K562 (cell line): ENCODE results near the gene DENND10. TPM values are rescaled to one million over a fixed set of nuclear protein-coding genes. Genes with fewer than 3 reads are reported as not detected.

Experiments
- ATAC-seq: fragments of 200-7000 bp; cut with Tn5 transposase; 3 replicates; pipeline ENCODE4 v1.9.1; 2020; ENCODE audit warnings: moderate library complexity
- BruUV-seq: library from RNA; stranded (reverse); fragments of 400-500 nt; replicated peaks from 2 replicates; lab custom pipeline; 2021; lab: Mats Ljungman, UMichigan
- CTCF ChIA-PET: fragments of 300-600 bp; formaldehyde crosslinking; extraction: SDS; loops from one replicate; lab custom pipeline; 2021; ENCODE audit warnings: low intra/inter-chr PET ratio; lab: Yijun Ruan, JAX
- POLR2A ChIA-PET: fragments of 300-600, 350-650 bp; sonication (Branson Sonifier 250); formaldehyde crosslinking; extraction: SDS; loops from one replicate; lab custom pipeline; 2021; ENCODE audit warnings: antibody characterized with exemption, inconsistent platforms; lab: Yijun Ruan, JAX
- DNase-seq, 4 experiments: peaks; one replicate each; pipeline versions ENCODE4 v3.0.0 to v3.0.0-alpha.2; 2011 to 2018; ENCODE audit warnings: low spot score in 3 of 4, mixed read lengths in 3 of 4; ENCODE audit errors: extremely low read depth in 1 of 4
- FAIRE-seq: peaks from 2 replicates; lab custom pipeline; 2011; peaks lifted over from hg19 to GRCh38; lab: Jason Lieb, UNC
- H2AFZ ChIP-seq: 2 replicates; pipeline ENCODE4 v1.6.0; 2011; ENCODE audit warnings: low read depth, low read length, control low read depth, inconsistent platforms
- H3K27ac ChIP-seq: fragments of 200-600 bp; 3 replicates; pipeline ENCODE4 v1.8.0; 2011; ENCODE audit warnings: low read depth, mild to moderate bottlenecking, control low read depth, inconsistent platforms, low read length, moderate library complexity, mixed read lengths; ENCODE audit errors: extremely low read depth
- H3K27me3 ChIP-seq, 2 experiments: fragments of 300-600 bp in 1 of 2; 2 replicates in 1 of 2; 3 replicates in 1 of 2; pipeline versions ENCODE4 v1.6.0 to v1.8.0; 2011; ENCODE audit warnings: inconsistent platforms in 2 of 2, low read length in 2 of 2, mild to moderate bottlenecking in 1 of 2, mixed read lengths in 1 of 2, moderate library complexity in 1 of 2; ENCODE audit not compliant: control insufficient read depth in 2 of 2, insufficient read depth in 2 of 2
- H3K36me3 ChIP-seq: fragments of 300-600 bp; 3 replicates; pipeline ENCODE4 v1.8.0; 2011; ENCODE audit warnings: mild to moderate bottlenecking, low read length, inconsistent platforms; ENCODE audit not compliant: control insufficient read depth, insufficient read depth
- H3K4me1 ChIP-seq, 2 experiments: fragments of 200-600 bp in 1 of 2; replicated peaks in 1 of 2; 2 replicates in 1 of 2; 3 replicates in 1 of 2; pipeline versions ENCODE4 v1.5.1 to v1.8.0; 2011; ENCODE audit warnings: inconsistent platforms in 2 of 2, low read length in 2 of 2, mild to moderate bottlenecking in 1 of 2, mixed read lengths in 1 of 2, moderate library complexity in 1 of 2; ENCODE audit not compliant: control insufficient read depth in 2 of 2, insufficient read depth in 2 of 2
- H3K4me2 ChIP-seq: 2 replicates; pipeline ENCODE4 v1.6.1; 2011; ENCODE audit warnings: low read length, control low read depth, inconsistent platforms, mixed read lengths; ENCODE audit not compliant: insufficient read depth
- H3K4me3 ChIP-seq: fragments of 200-600 bp; sonication (generic), shearing (Covaris generic); 2 replicates; pipeline ENCODE4 v1.5.1; 2016; ENCODE audit warnings: control low read depth, inconsistent platforms
- H3K79me2 ChIP-seq: fragments of 200-600 bp; 3 replicates; pipeline ENCODE4 v1.8.0; 2011; ENCODE audit warnings: low read length, inconsistent platforms; ENCODE audit not compliant: control insufficient read depth, insufficient read depth
- H3K9ac ChIP-seq, 2 experiments: 2 replicates each; pipeline versions ENCODE4 v1.6.0 to v1.6.1; 2011; ENCODE audit warnings: low read depth in 2 of 2, low read length in 2 of 2, control low read depth in 1 of 2, inconsistent platforms in 1 of 2, mild to moderate bottlenecking in 1 of 2, mixed read lengths in 1 of 2; ENCODE audit not compliant: insufficient read depth in 1 of 2
- H3K9me1 ChIP-seq: one replicate; pipeline ENCODE4 v1.6.0; 2011; ENCODE audit warnings: inconsistent platforms, mild to moderate bottlenecking, low read length, moderate library complexity; ENCODE audit not compliant: control insufficient read depth, insufficient read depth
- H3K9me3 ChIP-seq: replicated peaks from 2 replicates; pipeline ENCODE4 v1.5.1; 2011; ENCODE audit warnings: low read depth, low read length, inconsistent platforms; ENCODE audit not compliant: control insufficient read depth, insufficient read depth
- H4K20me1 ChIP-seq: replicated peaks from 2 replicates; pipeline ENCODE4 v1.6.1; 2011; ENCODE audit warnings: low read length, inconsistent platforms, mixed read lengths; ENCODE audit not compliant: control insufficient read depth, insufficient read depth
- ATF2 ChIP-seq: sonication (generic); formaldehyde crosslinking; IDR thresholded peaks from 2 replicates; pipeline ENCODE4 v1.8.1; 2022; ENCODE audit warnings: missing genetic modification reagents
- E2F1 ChIP-seq: sonication (generic); formaldehyde crosslinking; IDR thresholded peaks from 2 replicates; pipeline ENCODE4 v1.8.1; 2023; ENCODE audit warnings: mild to moderate bottlenecking, missing genetic modification reagents, moderate library complexity
- GABPB1 ChIP-seq: sonication (generic); formaldehyde crosslinking; IDR thresholded peaks from 2 replicates; pipeline ENCODE4 v1.8.0; 2022; ENCODE audit warnings: mild to moderate bottlenecking, missing genetic modification reagents
- ILK ChIP-seq: fragments of 450-650 bp; IDR thresholded peaks from 2 replicates; pipeline ENCODE4 v1.6.1; 2016; ENCODE audit warnings: missing genetic modification characterization, low read depth, mild to moderate bottlenecking, missing compliant biosample characterization, moderate library complexity, borderline replicate concordance
- MTF1 ChIP-seq: fragments of 250-450 bp; sonication (Bioruptor Pico); IDR thresholded peaks from 2 replicates; pipeline ENCODE4 v1.9.0; 2021; ENCODE audit warnings: moderate library complexity, mild to moderate bottlenecking, inconsistent platforms, borderline replicate concordance
- NFIC ChIP-seq: fragments of 450-650 bp; IDR thresholded peaks from 2 replicates; pipeline ENCODE4 v1.6.1; 2017; ENCODE audit warnings: mild to moderate bottlenecking, inconsistent platforms
- NFIX ChIP-seq: fragments of 250-450 bp; sonication (Bioruptor Pico); IDR thresholded peaks from 2 replicates; pipeline ENCODE4 v1.4.0; 2020; ENCODE audit warnings: low read depth, mild to moderate bottlenecking, moderate library complexity
- POLR2G ChIP-seq: fragments of 200-400 bp; formaldehyde crosslinking; IDR thresholded peaks from 2 replicates; pipeline ENCODE4 v1.6.1; 2017; ENCODE audit warnings: low read depth, mild to moderate bottlenecking, antibody characterized with exemption, low read length, moderate library complexity
- RBM34 ChIP-seq: fragments of 200-400 bp; formaldehyde crosslinking; IDR thresholded peaks from 2 replicates; pipeline ENCODE4 v1.6.1; 2018; ENCODE audit warnings: low read length, borderline replicate concordance; ENCODE audit not compliant: insufficient read depth
- ZBTB26 ChIP-seq: fragments of 450-650 bp; formaldehyde crosslinking; IDR thresholded peaks from 2 replicates; pipeline ENCODE4 v1.4.0; 2022; ENCODE audit warnings: missing genetic modification characterization
- ZNF24 ChIP-seq: fragments of 450-650 bp; IDR thresholded peaks from 2 replicates; pipeline ENCODE4 v1.6.1; 2016
- ZNF507 ChIP-seq: conservative IDR thresholded peaks from 2 replicates; pipeline ENCODE4 v1.6.1; 2017; ENCODE audit warnings: missing genetic modification characterization, missing compliant biosample characterization
- ZZZ3 ChIP-seq: fragments of 450-650 bp; IDR thresholded peaks from 2 replicates; pipeline ENCODE4 v1.6.1; 2016; ENCODE audit warnings: antibody characterized with exemption, mild to moderate bottlenecking, moderate library complexity
- WGBS: fragments of 100-300 bp; shearing (Covaris generic); methylation state at CpG from one replicate; pipeline ENCODE4 v1.1.6; 2016; ENCODE audit warnings: low coverage, mixed read lengths; ENCODE audit not compliant: insufficient coverage; ENCODE audit errors: missing lambda C conversion rate; 5-methylcytosine and 5-hydroxymethylcytosine counted together
- in situ Hi-C: fragments of 300-500 bp; cut with MboI; formaldehyde crosslinking; loops from 4 replicates; pipeline ENCODE4 v1.15.0; 2018; ENCODE audit warnings: inconsistent platforms, mixed read lengths
- intact Hi-C: fragments of 100-400 bp; cut with micrococcal nuclease; formaldehyde crosslinking; loops from 2 replicates; pipeline ENCODE4 v1.14.2; 2022
- polyA plus RNA-seq, 8 experiments: library from polyadenylated mRNA; depleted of rRNA in 4 of 8; stranded (reverse) in 5 of 8; unstranded in 3 of 8; fragments of >200 nt; fragmentation: Nextera tagmentation in 2 of 8; fragmentation: Illumina TruSeq in 1 of 8; extraction: Ambion mirVana in 2 of 8; extraction: Trizol in 1 of 8; gene quantifications; 2 replicates each; pipeline versions ENCODE4 v1.2.1 to v1.2.3, GENCODE V29; 2011 to 2014; ENCODE audit warnings: inconsistent platforms in 1 of 8, missing spikeins in 1 of 8
- total RNA-seq, 7 experiments: library from RNA; depleted of rRNA in 6 of 7; stranded (reverse); fragments of >200 nt in 6 of 7; fragmentation: Illumina TruSeq in 2 of 7; extraction: Trizol in 2 of 7; gene quantifications; 2 replicates each; pipeline versions ENCODE4 v1.2.1 to v1.2.3, GENCODE V29; 2011 to 2021; ENCODE audit warnings: low replicate concordance in 1 of 7

The DENND10 gene
- total and polyA plus RNA-seq, 9 of the 15 experiments (the other 6 are each of a cell fraction or from before 2014, with no cell fraction given): 9.4 to 20.0 (median 12.5) TPM

GRCh38 chr10:119084896-119085295, 19.0 kb upstream of the DENND10 start:
- in situ Hi-C loops: no loop called here
- CTCF ChIA-PET: no interaction called here
- peak; percentile 56 for FAIRE-seq

GRCh38 chr10:119087271-119087882, 16.5 kb upstream of the DENND10 start:
- FAIRE-seq: no peak
- Histone ChIP-seq H3K9me1 (no peaks in the 10 kb centered on the region), H3K4me3 (no peak overlapping the region), H3K27ac (no peak overlapping the region), H3K9me3 (no peaks in the 10 kb centered on the region), H3K27me3 (no peaks in the 10 kb centered on the region), H3K4me2 (no peak overlapping the region), H3K79me2 (no peaks in the 10 kb centered on the region), H2AFZ (no peak overlapping the region), H3K4me1 (peaks cover 13 to 23% of the 10 kb centered on the region in 2 experiments; a peak in 4 of 5 replicates), H3K9ac (no peak overlapping the region), H4K20me1 (no peaks in the 10 kb centered on the region), H3K36me3 (no peaks in the 10 kb centered on the region)
- in situ Hi-C loops (no loop called here), intact Hi-C loops (no loop called here)
- WGBS: 36% methylated on average over 3 of the region's 4 CpGs
- no TSS peak for BruUV-seq
- ChIA-PET CTCF (no interaction called here), POLR2A (no interaction called here)
- DNase-seq: no peak
- ATAC-seq: no peak
- TF ChIP-seq ILK (tag): no peak
- TF ChIP-seq E2F1 (CRISPR knock-in tag): no peak
- peak; percentile 97 for TF ChIP-seq NFIC
- TF ChIP-seq POLR2G: no peak
- no peak for TF ChIP-seq RBM34
- no peak for TF ChIP-seq ZZZ3
- TF ChIP-seq GABPB1 (CRISPR knock-in tag): no peak
- no peak for TF ChIP-seq ATF2 (CRISPR knock-in tag)
- peak; percentile 68 for TF ChIP-seq NFIX (CRISPR knock-in tag)
- no peak for TF ChIP-seq ZNF24
- no peak for TF ChIP-seq ZBTB26 (CRISPR knock-in tag)

More at GRCh38 chr10:119084896-119085295, 19.0 kb upstream of the DENND10 start:
- Histone ChIP-seq H3K9ac (no peak overlapping the region), H3K9me3 (no peaks in the 10 kb centered on the region), H3K27ac (no peak overlapping the region), H2AFZ (no peak overlapping the region), H3K27me3 (no peaks in the 10 kb centered on the region), H3K4me2 (no peak overlapping the region), H3K79me2 (peaks cover 16% of the 10 kb centered on the region), H3K4me3 (no peak overlapping the region), H4K20me1 (no peaks in the 10 kb centered on the region), H3K4me1 (peaks cover 4 to 13% of the 10 kb centered on the region in 2 experiments; a peak in 4 of 5 replicates), H3K36me3 (no peaks in the 10 kb centered on the region), H3K9me1 (no peaks in the 10 kb centered on the region)
- intact Hi-C loops: no loop called here
- no peak for DNase-seq
- BruUV-seq: no TSS peak
- WGBS: 79% methylated on average over 9 of the region's 11 CpGs
- TF ChIP-seq ZNF507 (tag): no peak
- TF ChIP-seq MTF1 (CRISPR knock-in tag): 0 out of 2 replicates have a peak, but pooled peaks have one; percentile 18
- TF ChIP-seq, all 486 proteins: peak for 1
- no peak for ATAC-seq
- POLR2A ChIA-PET: interaction anchor here (0.6 kb wide), 1 partner anchor 10 kb away, joined by 4 read pairs; no protein-coding TSS in a partner anchor
